HL-60 (cell line): ENCODE results near the gene SUPT20H.

ENCODE experiments used
- CTCF ChIP-seq: IDR thresholded peaks from one replicate; pipeline ENCODE4 v1.5.1; 2011; ENCODE audit warnings: low read length, control low read depth, inconsistent platforms; ENCODE audit not compliant: insufficient read depth
- POLR2AphosphoS5 ChIP-seq: IDR thresholded peaks from 2 replicates; pipeline ENCODE4 v1.6.1; 2012; ENCODE audit warnings: low read depth
- REST ChIP-seq: IDR thresholded peaks from 2 replicates; pipeline ENCODE4 v1.6.1; 2012; ENCODE audit warnings: low read depth; ENCODE audit not compliant: insufficient replicate concordance
- SPI1 ChIP-seq: IDR thresholded peaks from 2 replicates; pipeline ENCODE4 v1.6.1; 2012; ENCODE audit warnings: low read depth, mild to moderate bottlenecking, borderline replicate concordance

- TF ChIP-seq CTCF (no peak), POLR2AphosphoS5 (no peak), SPI1 (no peak), REST (no peak)
These were observed 13.4 kb downstream of the SUPT20H start for GRCh38 chr13:37046062-37046461.
